ENCODE results near the gene SMYD3.

GRCh38 chr1:246187834-246188372 is 319.2 kb downstream of the SMYD3 start:
- TF ChIP-seq ARNT (IDR thresholded peaks at IDR 0.05) (no peak), HDGF (IDR thresholded peaks at IDR 0.05; ENCODE audit: borderline replicate concordance) (no peak), SUZ12 (IDR thresholded peaks at IDR 0.05) (no peak), FOXM1 (IDR thresholded peaks at IDR 0.05; ENCODE audit: borderline replicate concordance) (no peak), FOXA1 (IDR thresholded peaks at IDR 0.05) (no peak)

Data from HEK293T (cell line).